AG10803 (cell line): Measurements from ENCODE around the gene RETN.

Experiments
- DNase-seq: peaks from one replicate; pipeline ENCODE4 v3.0.0; 2010; ENCODE audit warnings: low read depth
- H3K4me3 ChIP-seq: 2 replicates; pipeline ENCODE4 v1.5.1; 2011; ENCODE audit warnings: mild to moderate bottlenecking, low read length, control low read depth
- TF ChIP-seq, protein P1 (sequence below): conservative IDR thresholded peaks from 2 replicates; pipeline ENCODE4 v1.5.1; 2011; ENCODE audit warnings: mild to moderate bottlenecking, low read length, control low read depth, inconsistent platforms

RETN gene

GRCh38 chr19:7690779-7691258 is 22.0 kb downstream of the RETN start:
- H3K4me3 ChIP-seq: no peak overlapping the region
- no peak for DNase-seq
- TF ChIP-seq, protein P1, sequence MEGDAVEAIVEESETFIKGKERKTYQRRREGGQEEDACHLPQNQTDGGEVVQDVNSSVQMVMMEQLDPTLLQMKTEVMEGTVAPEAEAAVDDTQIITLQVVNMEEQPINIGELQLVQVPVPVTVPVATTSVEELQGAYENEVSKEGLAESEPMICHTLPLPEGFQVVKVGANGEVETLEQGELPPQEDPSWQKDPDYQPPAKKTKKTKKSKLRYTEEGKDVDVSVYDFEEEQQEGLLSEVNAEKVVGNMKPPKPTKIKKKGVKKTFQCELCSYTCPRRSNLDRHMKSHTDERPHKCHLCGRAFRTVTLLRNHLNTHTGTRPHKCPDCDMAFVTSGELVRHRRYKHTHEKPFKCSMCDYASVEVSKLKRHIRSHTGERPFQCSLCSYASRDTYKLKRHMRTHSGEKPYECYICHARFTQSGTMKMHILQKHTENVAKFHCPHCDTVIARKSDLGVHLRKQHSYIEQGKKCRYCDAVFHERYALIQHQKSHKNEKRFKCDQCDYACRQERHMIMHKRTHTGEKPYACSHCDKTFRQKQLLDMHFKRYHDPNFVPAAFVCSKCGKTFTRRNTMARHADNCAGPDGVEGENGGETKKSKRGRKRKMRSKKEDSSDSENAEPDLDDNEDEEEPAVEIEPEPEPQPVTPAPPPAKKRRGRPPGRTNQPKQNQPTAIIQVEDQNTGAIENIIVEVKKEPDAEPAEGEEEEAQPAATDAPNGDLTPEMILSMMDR: no peak

DNA sequence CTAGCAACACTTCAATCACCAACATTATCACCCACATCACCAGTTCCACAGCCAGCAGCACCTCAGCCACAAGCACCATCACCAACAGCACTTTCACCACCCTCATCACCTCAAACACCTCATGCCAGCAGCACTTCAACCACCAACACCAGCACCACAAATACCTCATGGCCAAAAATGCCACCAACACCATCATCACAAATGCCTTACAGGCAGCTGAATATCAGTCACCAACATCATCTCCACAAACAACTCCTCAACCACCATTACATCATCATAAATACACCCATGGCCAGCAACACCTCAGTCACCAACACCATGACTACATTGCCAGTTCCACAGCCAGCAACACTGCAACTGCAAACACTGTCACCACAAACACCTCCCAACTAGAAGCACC is 22.6 kb downstream of the RETN start:
- DNase-seq: no peak
- TF ChIP-seq, protein P1: no peak
- no peak overlapping the region for H3K4me3 ChIP-seq

DNA sequence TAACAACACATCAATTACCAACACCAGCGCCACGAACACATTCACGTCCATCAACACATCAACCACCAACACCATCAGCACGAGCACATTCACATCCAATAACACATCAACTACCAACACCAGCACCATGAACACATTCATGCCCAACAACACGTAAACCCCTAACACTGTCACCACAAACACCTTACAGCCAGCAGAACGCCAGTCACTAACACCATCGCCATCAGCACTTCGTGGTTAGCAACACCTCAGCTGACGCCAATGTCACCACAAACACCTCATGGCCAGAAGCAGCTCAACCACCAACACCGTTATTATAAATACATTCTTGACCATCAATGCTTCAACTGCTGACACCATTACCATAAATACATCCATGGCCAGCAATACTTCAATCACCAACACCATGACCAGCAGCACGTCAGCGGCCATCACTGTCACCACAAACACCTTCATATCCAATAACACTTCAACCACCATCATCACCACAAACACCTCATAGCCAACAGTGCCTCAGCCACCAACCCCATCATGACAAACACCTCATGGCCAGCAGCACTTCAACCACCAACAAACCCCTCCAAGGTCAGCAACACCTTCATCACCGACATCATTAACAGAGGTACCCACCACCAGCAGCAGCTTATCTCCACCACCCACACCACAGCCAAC is 23.7 kb downstream of the RETN start:
- TF ChIP-seq, protein P1: no peak
- DNase-seq: no peak
- H3K4me3 ChIP-seq: no peak overlapping the region

DNA sequence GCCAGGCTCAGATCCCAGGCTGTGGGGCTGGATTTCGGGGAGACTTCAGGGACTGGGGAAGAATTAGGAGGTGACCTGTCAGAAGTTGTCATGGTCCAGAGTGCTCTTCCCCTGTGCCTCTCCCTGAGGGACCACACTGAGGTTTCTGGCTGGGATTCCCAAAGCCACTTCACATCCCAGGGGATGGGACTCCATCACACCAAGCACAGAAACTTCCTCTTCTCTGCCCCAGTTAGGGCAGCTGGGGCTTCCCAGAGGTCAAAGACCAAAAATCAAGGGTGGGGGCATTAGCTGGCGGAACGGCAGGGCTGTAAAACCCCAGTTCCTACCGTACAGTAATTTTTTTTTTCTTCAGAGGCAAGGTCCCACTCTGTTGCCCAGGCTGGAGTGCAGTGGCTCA is 25.6 kb downstream of the RETN start:
- H3K4me3 ChIP-seq: no peak overlapping the region
- DNase-seq: no peak
- TF ChIP-seq, protein P1: no peak

DNA sequence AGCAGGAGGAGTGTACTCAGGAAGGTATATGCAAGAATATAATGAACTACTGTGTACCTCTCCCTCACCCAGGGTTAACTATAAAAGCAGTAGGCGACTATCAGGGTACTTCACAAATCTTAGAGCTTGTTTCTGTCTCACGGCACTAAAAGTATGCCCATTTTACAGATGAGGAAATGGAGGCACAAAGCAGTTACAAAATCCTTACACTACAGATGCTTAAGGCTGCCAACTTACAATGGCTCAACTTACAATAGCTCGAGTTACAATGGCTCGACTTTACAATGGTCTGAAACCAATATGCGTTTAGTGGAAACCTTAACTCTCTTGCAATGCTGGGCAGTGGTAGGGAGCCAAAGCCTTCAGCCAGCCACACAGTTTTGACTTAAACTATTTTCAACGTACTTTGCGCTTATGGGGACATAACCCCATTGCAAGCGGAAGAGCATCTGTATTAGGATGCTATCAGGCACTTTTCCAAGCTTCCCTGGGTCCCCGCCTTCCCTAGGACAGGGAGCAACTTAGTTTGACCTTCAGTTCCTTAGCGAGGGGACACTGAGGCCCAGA is 29.0 kb downstream of the RETN start:
- no peak for DNase-seq
- TF ChIP-seq, protein P1: no peak
- no peak overlapping the region for H3K4me3 ChIP-seq

DNA sequence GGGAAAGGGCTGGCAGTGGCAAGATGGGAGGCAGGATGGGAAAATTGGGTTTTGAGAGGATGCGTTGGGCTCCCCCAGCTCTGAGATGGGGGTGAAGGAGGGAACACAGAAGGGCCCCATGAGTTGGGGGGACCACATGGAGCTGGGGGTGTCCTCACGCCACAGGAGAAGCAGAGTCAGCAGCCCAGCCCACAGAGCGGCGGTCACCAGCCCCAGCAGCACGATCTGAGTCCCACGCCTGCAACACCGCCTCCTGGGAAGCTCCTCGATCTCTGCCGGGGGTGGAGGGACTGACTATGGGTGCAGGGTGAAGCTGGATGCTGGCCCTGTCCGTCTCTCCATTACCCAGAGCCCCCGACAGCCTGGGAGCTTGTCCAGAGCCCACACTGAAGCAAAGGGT is 29.7 kb downstream of the RETN start:
- DNase-seq: no peak
- H3K4me3 ChIP-seq: no peak overlapping the region
- TF ChIP-seq, protein P1: no peak

- no peak for DNase-seq
- no peak overlapping the region for H3K4me3 ChIP-seq
- TF ChIP-seq, protein P1: no peak
Measured at GRCh38 chr19:7699003-7699402, 30.2 kb downstream of the RETN start.
